LNCaP clone FGC (cell line): Measurements from ENCODE around the gene MBNL2.

ENCODE experiments used
- DNase-seq: peaks from one replicate; pipeline ENCODE4 v3.0.0-alpha.2; 2011; ENCODE audit warnings: low read depth
- H3K4me3 ChIP-seq: 2 replicates; pipeline ENCODE4 v1.5.1; 2011; ENCODE audit warnings: mild to moderate bottlenecking, low read depth, low read length, control low read depth
- TF ChIP-seq, protein P1 (sequence below): IDR thresholded peaks from 2 replicates; pipeline ENCODE4 v1.5.1; 2012; ENCODE audit warnings: mild to moderate bottlenecking; ENCODE audit not compliant: control insufficient read depth, insufficient read depth; ENCODE audit errors: extremely low read depth

MBNL2 gene

DNA sequence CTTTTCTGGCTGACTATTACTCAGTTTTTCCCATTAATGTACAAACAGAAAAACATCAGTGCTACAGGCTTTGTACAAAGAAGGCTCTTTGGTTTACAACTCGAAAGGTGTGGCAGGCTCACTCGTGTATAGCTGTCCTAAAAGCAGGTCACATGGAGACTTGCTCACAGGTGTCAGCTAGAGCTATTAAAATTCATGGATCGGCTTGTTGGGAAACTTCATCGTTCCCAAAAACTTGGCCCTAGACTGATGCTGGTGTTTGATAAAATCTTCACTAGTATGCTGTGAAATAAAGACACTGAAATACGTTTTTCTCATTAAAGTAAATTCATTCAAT, 64.9 kb downstream of the MBNL2 start:
- DNase-seq: no peak
- H3K4me3 ChIP-seq: no peak overlapping the region
- TF ChIP-seq, protein P1, sequence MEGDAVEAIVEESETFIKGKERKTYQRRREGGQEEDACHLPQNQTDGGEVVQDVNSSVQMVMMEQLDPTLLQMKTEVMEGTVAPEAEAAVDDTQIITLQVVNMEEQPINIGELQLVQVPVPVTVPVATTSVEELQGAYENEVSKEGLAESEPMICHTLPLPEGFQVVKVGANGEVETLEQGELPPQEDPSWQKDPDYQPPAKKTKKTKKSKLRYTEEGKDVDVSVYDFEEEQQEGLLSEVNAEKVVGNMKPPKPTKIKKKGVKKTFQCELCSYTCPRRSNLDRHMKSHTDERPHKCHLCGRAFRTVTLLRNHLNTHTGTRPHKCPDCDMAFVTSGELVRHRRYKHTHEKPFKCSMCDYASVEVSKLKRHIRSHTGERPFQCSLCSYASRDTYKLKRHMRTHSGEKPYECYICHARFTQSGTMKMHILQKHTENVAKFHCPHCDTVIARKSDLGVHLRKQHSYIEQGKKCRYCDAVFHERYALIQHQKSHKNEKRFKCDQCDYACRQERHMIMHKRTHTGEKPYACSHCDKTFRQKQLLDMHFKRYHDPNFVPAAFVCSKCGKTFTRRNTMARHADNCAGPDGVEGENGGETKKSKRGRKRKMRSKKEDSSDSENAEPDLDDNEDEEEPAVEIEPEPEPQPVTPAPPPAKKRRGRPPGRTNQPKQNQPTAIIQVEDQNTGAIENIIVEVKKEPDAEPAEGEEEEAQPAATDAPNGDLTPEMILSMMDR: no peak

DNA sequence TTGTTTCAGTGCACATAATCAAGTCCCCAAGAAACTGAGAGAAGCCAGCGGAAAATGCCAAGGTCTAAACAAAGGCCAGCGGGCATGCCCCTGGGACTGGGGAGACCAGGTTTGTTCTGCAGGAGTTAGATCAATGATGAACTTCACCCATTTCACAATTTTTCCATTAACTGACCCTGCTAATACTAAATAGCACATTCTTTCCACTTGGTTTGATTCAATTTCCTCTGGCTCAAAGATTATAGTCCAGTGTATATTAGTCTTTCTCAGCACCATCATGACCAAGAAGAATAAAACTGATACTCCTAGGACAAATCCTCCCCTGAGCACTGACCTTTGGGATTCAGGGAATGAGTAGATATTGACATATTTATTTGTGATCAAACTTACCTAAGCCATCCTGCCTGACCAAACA, 66.4 kb downstream of the MBNL2 start:
- TF ChIP-seq, protein P1: no peak
- no peak for DNase-seq
- H3K4me3 ChIP-seq: no peak overlapping the region

DNA sequence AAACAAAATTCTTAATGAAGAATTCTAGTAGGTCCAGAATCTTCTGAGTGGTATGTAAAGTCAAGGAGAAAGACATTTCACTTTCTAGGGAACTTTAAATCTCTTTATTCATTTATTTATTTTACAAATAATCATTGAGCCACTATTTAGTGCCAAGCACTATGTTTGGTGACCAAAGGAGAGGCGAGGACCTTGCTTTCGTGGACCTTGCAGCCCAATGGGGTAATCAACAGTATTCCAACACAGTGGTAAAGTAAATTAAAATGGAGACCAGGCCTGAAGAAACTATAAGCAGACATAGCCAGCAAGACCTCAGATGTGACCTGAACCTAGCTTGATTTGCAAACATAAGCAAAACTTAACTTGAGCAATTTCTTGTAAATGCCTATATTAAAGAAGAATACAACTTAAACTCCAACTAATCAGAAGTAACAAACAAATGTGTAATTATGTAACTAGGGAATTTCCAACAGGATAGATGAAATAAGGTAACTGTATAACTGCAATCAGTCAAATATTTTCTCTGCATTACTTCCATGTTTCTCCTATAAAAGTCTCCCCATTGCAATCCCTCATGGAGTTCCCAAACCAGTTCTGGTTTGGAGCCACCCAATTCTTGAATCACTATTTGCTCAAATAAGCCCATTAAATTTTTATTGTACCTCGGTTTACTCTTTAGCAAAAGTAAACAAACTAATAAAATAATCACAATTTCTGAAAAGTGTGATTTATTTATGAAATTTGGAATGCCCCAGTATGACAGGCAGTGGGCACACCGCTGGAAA, 67.6 kb downstream of the MBNL2 start:
- no peak overlapping the region for H3K4me3 ChIP-seq
- TF ChIP-seq, protein P1: no peak
- DNase-seq: peak; percentile 70

DNA sequence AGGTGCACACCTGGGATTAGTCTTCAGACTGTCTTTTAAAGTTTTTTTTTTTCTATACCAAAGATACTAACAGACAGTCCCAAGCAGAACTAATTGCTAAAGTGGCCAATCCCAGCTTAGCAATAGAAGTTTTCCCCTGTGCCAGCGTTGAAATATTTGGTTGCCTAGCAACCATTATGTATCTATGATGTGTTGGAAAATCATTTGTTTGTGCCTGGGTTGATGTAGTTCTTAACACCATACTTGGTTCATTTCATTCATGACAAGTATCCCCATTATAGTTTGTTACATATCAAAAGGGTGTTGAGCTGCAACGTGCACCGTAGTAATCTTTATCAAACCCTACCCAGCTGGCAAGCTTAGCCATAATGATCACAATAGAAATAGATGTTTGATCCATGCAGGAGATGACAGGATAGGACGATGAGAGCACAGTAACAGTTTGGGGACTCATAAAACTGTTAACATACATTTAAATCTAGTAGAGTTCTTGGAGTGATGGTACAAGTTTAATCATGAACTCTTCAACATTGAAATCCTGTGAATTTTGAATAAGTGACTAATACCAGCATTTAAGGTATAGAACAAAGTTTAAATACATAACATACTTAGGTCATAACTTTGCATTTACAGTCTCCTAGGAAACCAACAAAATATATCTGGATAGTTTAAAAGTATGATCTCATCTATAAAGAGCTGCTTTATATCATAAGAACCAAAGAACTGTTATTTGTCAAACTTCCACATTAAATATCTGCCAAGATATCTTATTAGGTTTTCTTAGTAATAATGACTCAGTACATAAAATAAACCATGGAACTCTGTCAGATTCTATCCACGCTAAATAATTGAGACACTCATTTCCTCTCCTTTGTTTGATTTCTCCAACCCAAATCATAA, 73.4 kb downstream of the MBNL2 start:
- DNase-seq: no peak
- no peak overlapping the region for H3K4me3 ChIP-seq
- TF ChIP-seq, protein P1: no peak

DNA sequence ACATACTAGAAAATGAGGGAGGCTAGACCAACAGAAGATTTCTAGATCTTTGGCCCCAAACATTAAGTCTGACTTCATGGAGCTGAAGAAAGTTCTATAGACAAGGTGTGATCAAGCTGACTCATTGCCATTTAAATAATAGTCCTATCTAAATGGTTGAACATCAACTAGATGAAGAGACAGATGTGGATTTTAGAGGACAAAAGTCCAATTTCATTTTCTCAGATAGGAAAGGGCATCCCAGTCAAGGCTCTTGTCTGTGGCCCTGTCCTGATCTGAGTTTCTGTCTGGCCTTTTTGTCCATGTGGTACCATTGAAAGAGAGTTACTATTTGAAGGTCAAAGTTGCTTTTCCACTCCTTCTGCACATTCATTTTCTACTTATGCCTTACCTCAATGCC, 74.6 kb downstream of the MBNL2 start:
- TF ChIP-seq, protein P1: no peak
- DNase-seq: no peak
- no peak overlapping the region for H3K4me3 ChIP-seq

DNA sequence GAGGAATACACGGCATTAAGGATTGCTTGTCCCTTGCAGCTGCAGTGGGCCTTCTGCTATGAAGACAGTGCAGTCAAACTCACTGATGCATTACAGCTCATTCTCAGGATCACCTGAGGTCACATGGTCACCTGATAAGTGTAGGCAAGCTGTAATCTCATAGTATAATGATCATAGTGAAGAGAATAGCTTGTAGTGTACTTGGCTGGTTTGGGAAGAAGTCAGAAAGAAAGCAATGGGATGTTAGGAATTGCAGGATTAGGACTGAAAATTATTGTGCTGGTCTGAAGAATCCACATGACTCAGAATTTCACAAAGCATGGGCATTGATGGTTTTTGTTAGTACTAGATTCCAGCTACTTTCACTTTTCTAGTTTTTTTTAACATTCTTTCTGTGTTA, 76.7 kb downstream of the MBNL2 start:
- no peak for DNase-seq
- no peak overlapping the region for H3K4me3 ChIP-seq
- TF ChIP-seq, protein P1: no peak

DNA sequence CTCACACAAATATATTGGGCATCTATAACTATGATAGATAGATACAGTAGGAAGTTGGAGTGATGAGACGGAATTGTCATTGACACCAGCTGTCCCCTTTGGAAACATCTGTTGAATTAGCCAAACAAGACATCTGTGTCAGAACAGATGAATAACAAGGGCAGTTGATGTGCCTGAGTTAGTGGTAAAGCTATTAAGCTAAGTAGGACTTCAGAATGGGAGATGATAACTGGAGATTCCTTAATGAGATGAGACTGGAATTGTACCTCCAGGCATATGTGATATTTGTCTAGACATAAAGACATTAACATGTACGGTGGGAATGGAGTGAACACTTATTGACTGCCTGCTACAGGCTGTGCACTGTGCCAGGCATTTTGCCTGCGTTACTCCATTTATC, 78.7 kb downstream of the MBNL2 start:
- no peak for DNase-seq
- TF ChIP-seq, protein P1: no peak
- H3K4me3 ChIP-seq: no peak overlapping the region
